ENCODE measurements around the gene RDH5. TPM values are rescaled to one million over a fixed set of nuclear protein-coding genes. Genes with fewer than 3 reads are reported as not detected.

RDH5 gene
- total and polyA plus RNA-seq, 9 donors = 3.7 to 8.9 (median 5.9) TPM

DNA sequence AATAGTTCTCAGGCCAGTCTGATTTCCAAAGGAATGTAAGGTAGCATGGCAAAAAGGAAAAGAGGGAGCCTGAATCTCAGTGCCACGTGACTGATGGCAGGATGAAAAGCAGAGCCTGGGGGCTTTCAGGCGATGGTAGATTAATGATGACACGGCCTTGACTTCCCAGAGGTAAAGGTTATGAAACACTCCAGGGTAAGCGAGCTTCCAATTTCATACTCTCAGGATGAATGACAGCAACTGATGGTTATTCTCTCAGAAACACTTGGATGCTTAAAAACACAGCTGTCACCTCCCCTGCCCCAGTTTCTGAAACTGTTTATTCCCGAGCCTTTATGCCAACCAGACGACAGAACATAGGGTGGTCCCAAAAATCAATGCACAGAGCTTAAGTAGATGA lies 51.5 kb downstream of the RDH5 start:
- Histone ChIP-seq H3K4me1 (ENCODE audit: insufficient read depth) (no peaks in the 10 kb centered on the region), H3K9me3 (no peaks in the 10 kb centered on the region), H3K4me3 (no peak overlapping the region), H3K27me3 (no peaks in the 10 kb centered on the region), H3K36me3 (no peaks in the 10 kb centered on the region), H3K27ac (no peak overlapping the region)
- TF ChIP-seq, protein P1, sequence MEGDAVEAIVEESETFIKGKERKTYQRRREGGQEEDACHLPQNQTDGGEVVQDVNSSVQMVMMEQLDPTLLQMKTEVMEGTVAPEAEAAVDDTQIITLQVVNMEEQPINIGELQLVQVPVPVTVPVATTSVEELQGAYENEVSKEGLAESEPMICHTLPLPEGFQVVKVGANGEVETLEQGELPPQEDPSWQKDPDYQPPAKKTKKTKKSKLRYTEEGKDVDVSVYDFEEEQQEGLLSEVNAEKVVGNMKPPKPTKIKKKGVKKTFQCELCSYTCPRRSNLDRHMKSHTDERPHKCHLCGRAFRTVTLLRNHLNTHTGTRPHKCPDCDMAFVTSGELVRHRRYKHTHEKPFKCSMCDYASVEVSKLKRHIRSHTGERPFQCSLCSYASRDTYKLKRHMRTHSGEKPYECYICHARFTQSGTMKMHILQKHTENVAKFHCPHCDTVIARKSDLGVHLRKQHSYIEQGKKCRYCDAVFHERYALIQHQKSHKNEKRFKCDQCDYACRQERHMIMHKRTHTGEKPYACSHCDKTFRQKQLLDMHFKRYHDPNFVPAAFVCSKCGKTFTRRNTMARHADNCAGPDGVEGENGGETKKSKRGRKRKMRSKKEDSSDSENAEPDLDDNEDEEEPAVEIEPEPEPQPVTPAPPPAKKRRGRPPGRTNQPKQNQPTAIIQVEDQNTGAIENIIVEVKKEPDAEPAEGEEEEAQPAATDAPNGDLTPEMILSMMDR (IDR thresholded peaks at IDR 0.05) = no peak
- no peak for TF ChIP-seq POLR2A (IDR thresholded peaks at IDR 0.05)
- TF ChIP-seq EP300 (IDR thresholded peaks at IDR 0.05) = no peak
- no peak for DNase-seq
- intact Hi-C loops (cut with DNase I) = no loop called here
- WGBS, 3 donors = 57 to 65% (median 59%) methylated on average over 6 of the region's 6 CpGs

Small RNAs within 50 kb of the gene (small RNA-seq; reads per million reads assigned to genes)
- not detected for gene AC009779.1
- gene RF00017 = not detected

Other genes with a start within 250 kb of the RDH5 start
- not detected for gene OR6C68, start 228.0 kb upstream of the RDH5 start, total RNA-seq
- gene OR6C68, start 228.0 kb upstream of the RDH5 start, polyA plus RNA-seq = not detected
- gene OR6C4, start 170.8 kb upstream of the RDH5 start, total RNA-seq = not detected
- not detected for gene OR6C4, start 170.8 kb upstream of the RDH5 start, polyA plus RNA-seq
- not detected for gene OR2AP1, start 147.9 kb upstream of the RDH5 start, total RNA-seq
- not detected for gene OR2AP1, start 147.9 kb upstream of the RDH5 start, polyA plus RNA-seq
- not detected for gene OR10P1, start 83.5 kb upstream of the RDH5 start, total RNA-seq
- not detected for gene OR10P1, start 83.5 kb upstream of the RDH5 start, polyA plus RNA-seq
- 10 to 100 TPM in 5 of 7 donors, 1 to 10 TPM in 2; 4.9 to 69.6 (median 25.9) TPM for gene ITGA7, start 12.5 kb upstream of the RDH5 start, total RNA-seq
- 10 to 100 TPM; 19.5 to 38.3 TPM for gene ITGA7, start 12.5 kb upstream of the RDH5 start, polyA plus RNA-seq
- 100 to 1,000 TPM in 4 of 7 donors, 10 to 100 TPM in 3; 96.0 to 143 (median 120) TPM for gene BLOC1S1, start 4.3 kb upstream of the RDH5 start, total RNA-seq
- gene BLOC1S1, start 4.3 kb upstream of the RDH5 start, polyA plus RNA-seq = 100 to 1,000 TPM; 101 to 214 TPM
- gene CD63, start 8.6 kb downstream of the RDH5 start, total RNA-seq = 100 to 1,000 TPM; 406 to 954 (median 762) TPM
- 1,000 to 10,000 TPM in 1 of 2 donors, 100 to 1,000 TPM in 1; 676 to 1,943 TPM for gene CD63, start 8.6 kb downstream of the RDH5 start, polyA plus RNA-seq
- gene GDF11, start 22.7 kb downstream of the RDH5 start, total RNA-seq = 10 to 100 TPM in 4 of 7 donors, 1 to 10 TPM in 3; 2.2 to 27.7 (median 12.3) TPM
- gene GDF11, start 22.7 kb downstream of the RDH5 start, polyA plus RNA-seq = 1 to 10 TPM; 3.4 to 8.0 TPM
- 10 to 100 TPM; 48.0 to 60.8 (median 58.6) TPM for gene SARNP, start 97.3 kb downstream of the RDH5 start, total RNA-seq
- 10 to 100 TPM; 71.6 to 89.3 TPM for gene SARNP, start 97.3 kb downstream of the RDH5 start, polyA plus RNA-seq
- 10 to 100 TPM in 6 of 7 donors, 1 to 10 TPM in 1; 8.6 to 38.9 (median 20.8) TPM for gene ORMDL2, start 97.6 kb downstream of the RDH5 start, total RNA-seq
- gene ORMDL2, start 97.6 kb downstream of the RDH5 start, polyA plus RNA-seq = 10 to 100 TPM; 15.7 to 35.5 TPM
- 10 to 100 TPM; 15.7 to 32.8 (median 23.0) TPM for gene DNAJC14, start 109.2 kb downstream of the RDH5 start, total RNA-seq
- gene DNAJC14, start 109.2 kb downstream of the RDH5 start, polyA plus RNA-seq = 10 to 100 TPM; 19.3 to 26.8 TPM
- 10 to 100 TPM in 6 of 7 donors, 1 to 10 TPM in 1; 3.6 to 42.7 (median 23.3) TPM for gene MMP19, start 122.5 kb downstream of the RDH5 start, total RNA-seq
- gene MMP19, start 122.5 kb downstream of the RDH5 start, polyA plus RNA-seq = 10 to 100 TPM; 11.3 to 23.3 TPM
- gene PYM1, start 207.5 kb downstream of the RDH5 start, total RNA-seq = 10 to 100 TPM; 18.9 to 25.7 (median 21.7) TPM
- gene PYM1, start 207.5 kb downstream of the RDH5 start, polyA plus RNA-seq = 10 to 100 TPM; 22.5 to 25.2 TPM
- gene DGKA, start 210.8 kb downstream of the RDH5 start, total RNA-seq = 10 to 100 TPM; 13.3 to 50.1 (median 26.0) TPM
- 10 to 100 TPM; 15.7 to 40.4 TPM for gene DGKA, start 210.8 kb downstream of the RDH5 start, polyA plus RNA-seq
- 10 to 100 TPM in 1 of 7 donors, 1 to 10 TPM in 6; 2.0 to 11.5 (median 3.7) TPM for gene PMEL, start 245.6 kb downstream of the RDH5 start, total RNA-seq
- 1 to 10 TPM; 2.0 to 2.7 TPM for gene PMEL, start 245.6 kb downstream of the RDH5 start, polyA plus RNA-seq
- 10 to 100 TPM; 18.3 to 33.9 (median 31.3) TPM for gene CDK2, start 246.4 kb downstream of the RDH5 start, total RNA-seq
- 10 to 100 TPM; 21.7 to 21.8 TPM for gene CDK2, start 246.4 kb downstream of the RDH5 start, polyA plus RNA-seq